Breast epithelium (tissue), 3 donors: Measurements from ENCODE around the gene NPIPB2.
"Not testable (repeated sequence)": the region's sequence is repeated elsewhere in the genome, so short reads cannot be mapped to it uniquely, and the experiment has no call there.

Experiments used
- POLR2A ChIP-seq: fragments of 450-650 bp; IDR thresholded peaks from one replicate; pipeline ENCODE4 v1.6.1; 2016; ENCODE audit warnings: antibody characterized with exemption, mild to moderate bottlenecking, moderate library complexity
- POLR2AphosphoS5 ChIP-seq, 3 donors: sonication (generic); formaldehyde crosslinking; IDR thresholded peaks; one replicate each; pipeline ENCODE4 v1.6.1; 2017; ENCODE audit warnings: antibody characterized with exemption in 3 of 3

DNA sequence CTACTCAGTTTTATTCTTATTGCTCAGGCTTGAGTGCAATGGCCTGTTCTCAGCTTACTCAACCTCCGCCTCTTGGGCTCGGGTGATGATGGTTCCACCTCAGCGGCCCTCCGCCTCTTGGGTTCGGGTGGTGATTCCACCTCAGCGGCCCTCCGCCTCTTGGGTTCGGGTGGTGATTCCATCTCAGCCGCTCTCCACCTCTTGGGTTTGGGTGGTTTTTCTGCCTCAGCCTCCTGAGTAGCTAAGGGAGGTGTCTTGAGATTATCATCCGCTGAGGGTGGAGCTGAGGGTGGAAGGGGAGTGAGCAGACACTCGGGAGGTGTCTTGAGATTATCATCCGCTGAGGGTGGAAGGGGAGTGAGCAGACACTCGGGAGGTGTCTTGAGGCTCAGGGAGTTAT, 14.5 kb downstream of the NPIPB2 start:
- not testable (repeated sequence) for TF ChIP-seq POLR2A; POLR2AphosphoS5 (IDR thresholded peaks at IDR 0.05)
